Transverse colon (tissue), 4 donors: Measurements from ENCODE around the gene OR6V1. TPM values are rescaled to one million over a fixed set of nuclear protein-coding genes. Genes with fewer than 3 reads are reported as not detected.

Source experiments
- DNase-seq: peaks from one replicate; pipeline ENCODE4 v3.0.0-alpha.2; 2019
- H3K27ac ChIP-seq, 4 donors: fragments of 200-600 bp; sonication (generic); 2 replicates each; pipeline ENCODE4 v1.5.1; 2016 to 2018; ENCODE audit warnings: inconsistent platforms in 4 of 4
- H3K27me3 ChIP-seq: fragments of 200-600 bp; sonication (generic); 2 replicates; pipeline ENCODE4 v1.5.1; 2017; ENCODE audit warnings: inconsistent platforms
- H3K36me3 ChIP-seq, 4 donors: fragments of 200-600 bp; sonication (generic); 2 replicates each; pipeline ENCODE4 v1.5.1; 2017 to 2019; ENCODE audit warnings: inconsistent platforms in 4 of 4
- H3K4me1 ChIP-seq, 4 donors: fragments of 200-600 bp; sonication (generic); 2 replicates each; pipeline ENCODE4 v1.5.1; 2017 to 2020; ENCODE audit warnings: inconsistent platforms in 4 of 4
- H3K4me3 ChIP-seq, 4 donors: fragments of 200-600 bp; sonication (generic); 1 replicate in 1 of 4; 2 replicates in 3 of 4; pipeline versions ENCODE4 v1.5.1 to v1.6.1; 2017 to 2019; ENCODE audit warnings: inconsistent platforms in 4 of 4
- H3K9me3 ChIP-seq, 2 donors: fragments of 200-600 bp; sonication (generic); 2 replicates each; pipeline ENCODE4 v1.5.1; 2017 to 2019; ENCODE audit warnings: inconsistent platforms in 2 of 2
- CTCF ChIP-seq, 5 experiments: fragments of 200-600 bp in 3 of 5; fragments of 450-650 bp in 2 of 5; sonication (generic) in 3 of 5; IDR thresholded peaks; 1 replicate in 2 of 5; 2 replicates in 3 of 5; pipeline ENCODE4 v1.5.1; 2016 to 2017; ENCODE audit warnings: antibody characterized with exemption in 5 of 5, inconsistent platforms in 3 of 5, mild to moderate bottlenecking in 2 of 5, moderate library complexity in 1 of 5
- EP300 ChIP-seq: sonication (generic); formaldehyde crosslinking; IDR thresholded peaks from one replicate; pipeline ENCODE4 v1.6.1; 2017; ENCODE audit warnings: antibody characterized with exemption, low read depth
- POLR2A ChIP-seq: fragments of 450-650 bp; IDR thresholded peaks from one replicate; pipeline ENCODE4 v1.6.1; 2016; ENCODE audit warnings: antibody characterized with exemption, mild to moderate bottlenecking, moderate library complexity
- POLR2AphosphoS5 ChIP-seq, 3 donors: sonication (generic); formaldehyde crosslinking; IDR thresholded peaks; one replicate each; pipeline ENCODE4 v1.6.1; 2016; ENCODE audit warnings: antibody characterized with exemption in 3 of 3
- WGBS, 2 donors: methylation state at CpG; one replicate each; pipeline ENCODE4 v1.1.5; 2018; ENCODE audit warnings: low coverage in 1 of 2; 5-methylcytosine and 5-hydroxymethylcytosine counted together
- in situ Hi-C, 4 donors: fragments of 200-750 bp; cut with MboI; loops; one replicate each; pipeline versions ENCODE4 v1.15.0 to v1.15.1; 2017; ENCODE audit warnings: low sequenced_read_pairs in 3 of 4, low pct_ligation_motif_present in 1 of 4, low pct_unique_long_range_greater_than_20kb in 1 of 4
- intact Hi-C: fragments of 100-400 bp; cut with DNase I; formaldehyde crosslinking; loops from one replicate; pipeline ENCODE4 v1.15.1; 2023; ENCODE audit warnings: low total_unique reads
- total RNA-seq, 4 donors: library from RNA; depleted of rRNA; stranded (reverse); fragments of >200 nt; gene quantifications; one replicate each; pipeline ENCODE4 v1.1.0, GENCODE V29; 2016

Gene OR6V1
- total RNA-seq, 4 donors from 2014 or later = not detected

GRCh38 chr7:143008007-143008901, 43.9 kb upstream of the OR6V1 start:
- in situ Hi-C loops = loop anchor here (5.0 to 25.0 kb wide), 5 partner anchors 133 to 429 kb away; partner anchors contain the start of genes EPHB6 (in 1 of the 4) and TAS2R60 (in 1 of the 4)

GRCh38 chr7:143012001-143012400, 40.1 kb upstream of the OR6V1 start:
- 94 to 96% methylated on average over 5 to 7 of the region's 7 CpGs for WGBS, 2 donors
- peaks cover 0 to 8% (median 0%) of the 10 kb centered on the region in 4 donors for H3K4me1 ChIP-seq
- in situ Hi-C loops (loop anchor here in 2 of 4 donors (5.0 to 25.0 kb wide), 3 partner anchors 200 to 425 kb away; partner anchors contain the start of gene TAS2R60 (in 1 of the 2)), intact Hi-C loops (no loop called here)
- no peak overlapping the region for H3K4me3 ChIP-seq
- TF ChIP-seq POLR2AphosphoS5 (IDR thresholded peaks at IDR 0.05) (no peak), CTCF (IDR thresholded peaks at IDR 0.05) (no peak), POLR2A (no peak), EP300 (no peak)
- no peak overlapping the region for H3K27ac ChIP-seq
- H3K27me3 ChIP-seq = no peaks in the 10 kb centered on the region
- no peaks in the 10 kb centered on the region for H3K9me3 ChIP-seq
- no peak for DNase-seq
- no peaks in the 10 kb centered on the region for H3K36me3 ChIP-seq

More at GRCh38 chr7:143008007-143008901, 43.9 kb upstream of the OR6V1 start:
- Histone ChIP-seq H3K9me3 (no peaks in the 10 kb centered on the region), H3K36me3 (no peaks in the 10 kb centered on the region), H3K4me3 (no peak overlapping the region), H3K27me3 (peaks cover 6% of the 10 kb centered on the region), H3K27ac (no peak overlapping the region), H3K4me1 (peaks cover 0 to 5% (median under 1%) of the 10 kb centered on the region in 4 donors)
- peak; percentile 80 for DNase-seq
- WGBS, 2 donors = 47 to 48% methylated on average over 14 to 24 of the region's 24 CpGs
- intact Hi-C loops = loop anchor here (2.0 kb wide), 1 partner anchor 207 kb away; no protein-coding TSS in a partner anchor
- TF ChIP-seq CTCF (IDR thresholded peaks at IDR 0.05) = peak; percentile 94 to 96 (median 95)
- TF ChIP-seq POLR2A = no peak
- TF ChIP-seq EP300 = no peak
- TF ChIP-seq POLR2AphosphoS5 (IDR thresholded peaks at IDR 0.05) = no peak

- H3K9me3 ChIP-seq = no peaks in the 10 kb centered on the region
- no peak for DNase-seq
- TF ChIP-seq CTCF (IDR thresholded peaks at IDR 0.05) (no peak), POLR2A (no peak), EP300 (no peak), POLR2AphosphoS5 (IDR thresholded peaks at IDR 0.05) (no peak)
- H3K4me1 ChIP-seq = peaks cover 0 to 8% (median 0%) of the 10 kb centered on the region in 4 donors
- no peak overlapping the region for H3K27ac ChIP-seq
- H3K27me3 ChIP-seq = no peaks in the 10 kb centered on the region
- no peak overlapping the region for H3K4me3 ChIP-seq
- no peaks in the 10 kb centered on the region for H3K36me3 ChIP-seq
- WGBS, 2 donors = 87 to 100% methylated on average over 3 to 4 of the region's 4 CpGs
- in situ Hi-C loops (loop anchor here in 2 of 4 donors (5.0 to 25.0 kb wide), 3 partner anchors 200 to 425 kb away; partner anchors contain the start of gene TAS2R60 (in 1 of the 2)), intact Hi-C loops (no loop called here)
Measured at GRCh38 chr7:143012409-143012808, 39.7 kb upstream of the OR6V1 start.

- TF ChIP-seq EP300 = no peak
- TF ChIP-seq POLR2AphosphoS5 (IDR thresholded peaks at IDR 0.05) = no peak
- TF ChIP-seq CTCF (IDR thresholded peaks at IDR 0.05) = no peak
- TF ChIP-seq POLR2A = no peak
- H3K9me3 ChIP-seq = no peaks in the 10 kb centered on the region
- H3K4me1 ChIP-seq = peaks cover 0 to 8% (median 0%) of the 10 kb centered on the region in 4 donors
- intact Hi-C loops = no loop called here
- no peaks in the 10 kb centered on the region for H3K27me3 ChIP-seq
- H3K36me3 ChIP-seq = no peaks in the 10 kb centered on the region
- H3K27ac ChIP-seq = peak overlapping the region in 3 of 4 donors; percentile 46 to 63 (median 61)
- H3K4me3 ChIP-seq = no peak overlapping the region
- in situ Hi-C loops = loop anchor here in 2 of 4 donors (5.0 to 25.0 kb wide), 3 partner anchors 199 to 424 kb away; partner anchors contain the start of gene TAS2R60 (in 1 of the 2)
- 86 to 95% methylated on average over 1 of the region's 1 CpG for WGBS, 2 donors
- DNase-seq = no peak
Measured at GRCh38 chr7:143013473-143013872, 38.7 kb upstream of the OR6V1 start.
